T follicular helper cell (primary cell): ENCODE measurements around the gene PRKCE.
"Not testable (repeated sequence)": the region's sequence is repeated elsewhere in the genome, so short reads cannot be mapped to it uniquely, and the experiment has no call there.

Experiments used
- DNase-seq: peaks from one replicate; pipeline ENCODE4 v3.0.0-alpha.2; 2020; ENCODE audit warnings: low read depth

The PRKCE gene

GRCh38 chr2:46194856-46195255 is 543.4 kb downstream of the PRKCE start:
- no peak for DNase-seq

- DNase-seq = no peak
These were observed 544.3 kb downstream of the PRKCE start for GRCh38 chr2:46195819-46196218.

DNA sequence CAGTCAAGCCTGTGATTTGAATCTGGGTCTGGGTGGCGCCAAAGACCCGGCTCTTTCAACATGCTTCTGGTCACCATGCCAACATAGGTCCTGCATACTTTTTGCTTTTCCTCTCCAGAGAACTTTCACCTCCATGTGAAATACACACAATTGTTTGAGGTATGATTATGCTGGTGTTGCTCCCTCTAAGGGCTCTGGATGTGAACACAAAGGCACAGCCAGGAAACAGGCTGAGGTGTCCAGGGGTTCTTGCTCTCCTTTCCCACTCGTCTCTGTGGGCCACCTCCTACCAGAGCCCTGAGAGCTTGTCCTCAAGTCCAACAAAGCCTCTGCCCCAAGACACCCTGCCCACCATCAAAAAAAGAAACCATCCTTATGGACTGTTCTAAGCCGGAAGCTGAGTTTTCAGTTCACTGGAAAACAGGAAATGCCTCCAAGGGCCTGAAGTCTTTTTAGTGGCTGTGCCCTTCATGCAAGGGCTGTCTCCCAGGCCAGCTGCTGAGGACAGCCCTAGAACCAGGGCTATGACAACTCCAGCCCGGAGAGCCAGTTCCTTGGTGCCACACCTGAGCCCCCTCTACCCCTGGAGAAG is 545.5 kb downstream of the PRKCE start:
- no peak for DNase-seq

DNA sequence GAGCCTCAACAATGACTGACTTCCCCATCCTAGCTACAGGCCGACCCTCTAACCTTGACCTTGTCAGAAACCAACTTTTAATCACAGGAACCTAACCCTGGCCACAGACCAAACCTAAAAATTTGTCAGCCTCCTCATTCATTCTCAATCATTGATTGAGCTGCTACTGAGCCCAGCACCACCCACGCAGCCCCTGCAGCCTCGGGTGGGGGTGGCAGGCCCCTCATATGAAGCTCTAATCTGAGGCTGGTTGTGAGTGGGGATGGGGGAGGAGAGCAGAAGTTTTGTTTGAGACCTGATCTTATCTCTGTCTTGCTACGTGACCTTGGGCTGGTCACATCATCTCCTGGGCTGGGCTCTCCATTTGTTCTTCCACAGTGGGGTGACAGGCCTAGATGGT is 546.2 kb downstream of the PRKCE start:
- DNase-seq = no peak

DNA sequence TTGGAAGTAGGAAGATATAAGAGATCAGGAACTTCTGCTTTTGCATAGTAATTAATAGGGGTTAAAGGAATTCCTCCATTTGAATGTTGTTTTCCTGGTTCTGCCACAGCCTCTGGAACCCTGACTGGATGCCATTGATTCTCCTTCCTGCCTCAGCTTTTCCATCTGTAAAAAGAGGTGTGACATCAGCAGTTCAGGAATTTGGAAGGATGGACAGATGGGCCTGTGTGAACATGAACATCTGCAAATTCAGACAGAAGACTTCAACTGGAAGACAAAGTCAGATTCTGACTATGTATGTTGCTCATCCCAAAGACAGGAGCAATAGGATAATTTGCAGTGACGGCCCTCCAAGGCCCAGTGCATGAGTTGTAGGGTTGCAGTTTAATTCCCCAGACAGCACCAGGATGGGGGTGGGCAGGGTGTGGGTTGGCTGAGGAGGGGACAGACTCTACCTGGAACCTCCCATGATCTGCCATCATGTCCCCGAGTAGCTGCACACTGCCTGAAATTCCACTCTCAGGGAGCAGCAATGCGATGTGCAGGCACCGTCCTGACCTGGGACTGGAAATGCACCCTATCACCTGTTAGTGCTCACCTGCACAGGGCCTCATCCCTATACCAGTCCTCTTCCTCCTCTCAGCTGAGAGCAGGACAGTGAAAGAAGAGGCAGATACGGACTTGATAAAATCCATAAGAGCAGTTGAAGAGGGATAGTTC is 546.8 kb downstream of the PRKCE start:
- no peak for DNase-seq

DNA sequence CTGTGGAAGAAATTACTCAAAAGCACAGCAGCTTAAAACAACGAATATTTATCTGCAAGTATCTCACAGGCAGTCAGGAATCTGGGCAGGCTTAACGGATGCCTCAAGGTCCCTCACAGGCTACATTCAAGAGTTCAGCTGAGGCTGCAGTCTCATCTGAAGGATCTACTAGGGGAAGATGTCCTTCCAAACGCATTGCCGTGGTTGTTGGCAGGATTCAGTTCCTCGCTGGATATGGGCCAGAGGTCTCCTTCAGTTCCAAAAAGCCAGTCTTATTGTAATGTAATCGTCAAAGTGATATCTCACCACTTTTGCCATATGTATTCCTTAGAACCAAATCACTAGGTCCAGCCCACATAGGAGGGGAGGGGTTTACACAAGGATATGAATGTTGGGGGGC is 547.5 kb downstream of the PRKCE start:
- no peak for DNase-seq

- no peak for DNase-seq
These were observed 548.7 kb downstream of the PRKCE start for GRCh38 chr2:46200100-46200690.

DNA sequence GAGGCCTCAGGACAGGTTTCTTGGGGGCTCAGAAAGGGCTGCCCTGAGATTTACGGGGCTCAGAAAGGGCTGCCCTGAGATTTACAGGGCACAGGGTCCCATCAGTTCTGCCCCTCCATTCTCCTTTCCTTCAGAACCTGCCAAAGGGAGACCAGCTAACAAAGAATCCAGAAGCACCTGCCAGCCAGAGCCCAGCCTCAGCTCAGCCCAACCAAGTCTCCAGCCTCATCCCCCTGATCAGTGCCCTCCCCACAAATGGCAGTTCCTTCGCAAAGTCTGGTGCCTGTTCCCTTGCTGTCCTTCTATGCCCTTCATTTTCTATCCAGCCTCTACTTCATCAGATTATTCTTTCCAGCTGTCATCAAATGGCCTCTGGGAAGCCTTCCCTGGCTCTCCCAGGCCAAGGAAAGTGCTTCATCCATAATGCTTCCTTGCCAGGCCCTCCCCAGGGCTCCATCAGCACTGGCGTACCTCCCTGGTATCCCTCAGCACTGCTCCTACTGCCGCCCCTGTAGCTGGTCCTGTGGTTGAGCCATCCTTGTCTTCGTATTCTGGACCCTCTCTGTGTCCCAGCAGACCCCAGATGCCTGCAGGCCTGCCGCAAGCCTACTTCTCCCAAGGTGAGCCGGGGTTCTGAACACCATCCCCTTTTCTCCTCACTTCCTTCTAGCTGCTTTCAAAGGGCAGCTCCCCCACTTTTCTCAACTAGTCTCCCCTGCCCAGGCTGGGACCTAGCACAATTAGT is 549.6 kb downstream of the PRKCE start:
- no peak for DNase-seq

DNA sequence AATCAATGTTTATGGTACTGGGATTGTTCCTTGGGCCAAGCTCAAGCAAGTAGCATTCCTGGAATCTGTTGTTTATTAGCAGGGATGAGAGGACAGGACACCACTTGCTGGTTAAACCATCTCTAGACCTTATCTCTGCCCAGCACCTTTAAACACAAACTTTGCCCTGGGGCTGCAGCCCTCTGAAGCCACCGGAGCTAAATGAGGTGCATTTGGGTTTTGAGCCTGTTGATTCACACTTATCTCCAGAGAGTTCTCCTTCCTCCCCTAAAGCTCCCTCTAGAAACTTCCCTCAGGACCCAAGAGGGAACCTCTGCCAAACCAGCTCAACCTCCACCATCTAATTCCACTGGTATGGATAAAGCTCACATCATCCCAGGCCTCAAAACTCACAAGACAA is 551.0 kb downstream of the PRKCE start:
- DNase-seq = no peak

DNA sequence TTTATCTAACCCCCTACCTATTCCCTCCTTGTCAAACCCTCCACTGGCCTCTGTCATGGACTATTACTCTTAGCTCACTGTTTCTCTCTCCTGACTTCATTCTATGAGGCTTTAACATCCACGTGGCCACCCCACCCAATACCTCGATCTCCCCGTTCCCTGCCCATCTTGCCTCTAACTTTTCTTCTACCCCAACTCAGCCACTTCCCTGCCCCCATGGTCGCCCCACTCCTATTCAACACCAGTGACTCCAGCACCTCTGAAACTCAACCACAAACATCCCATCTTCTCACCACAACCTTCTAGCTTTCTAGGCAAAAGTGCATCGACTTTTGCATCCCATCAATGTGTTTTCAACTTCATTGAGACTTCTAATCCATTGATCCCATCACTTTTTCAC is 551.5 kb downstream of the PRKCE start:
- DNase-seq = no peak

DNA sequence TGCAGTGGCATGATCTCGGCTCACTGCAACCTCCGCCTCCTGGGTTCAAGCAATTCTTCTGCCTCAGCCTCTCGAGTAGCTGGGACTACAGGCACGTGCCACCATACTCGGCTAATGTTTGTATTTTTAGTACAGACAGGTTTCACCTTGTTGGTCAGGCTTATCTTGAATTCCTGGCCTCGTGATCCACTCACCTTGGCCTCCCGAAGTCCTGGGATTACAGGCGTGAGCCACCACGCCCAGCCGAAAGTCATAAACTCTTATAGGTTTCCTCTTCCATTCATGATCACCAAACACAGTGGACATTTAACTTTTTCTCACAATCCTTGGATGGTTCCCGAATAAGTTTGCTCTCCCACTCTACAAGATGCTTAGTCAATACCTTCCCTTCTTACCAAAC is 552.2 kb downstream of the PRKCE start:
- not testable (repeated sequence) for DNase-seq

DNA sequence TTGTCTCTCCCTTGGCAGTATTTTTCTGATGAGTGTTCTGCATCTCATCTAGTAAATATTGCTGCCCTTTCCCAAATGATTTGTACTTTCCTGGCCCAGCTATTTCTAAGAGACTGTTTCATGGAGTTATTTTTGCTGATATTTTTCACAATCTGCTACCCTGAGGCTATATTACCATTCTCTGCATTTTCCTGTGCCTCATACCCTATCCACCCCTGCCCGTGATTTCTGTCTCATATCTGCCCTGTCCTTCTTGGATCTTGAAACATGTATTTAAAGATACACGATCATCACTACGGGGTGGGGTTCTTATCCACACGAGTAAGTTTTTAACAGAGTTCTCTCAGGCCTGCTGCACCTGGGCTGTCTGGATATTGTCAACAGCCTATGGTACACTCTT is 556.1 kb downstream of the PRKCE start:
- no peak for DNase-seq

DNA sequence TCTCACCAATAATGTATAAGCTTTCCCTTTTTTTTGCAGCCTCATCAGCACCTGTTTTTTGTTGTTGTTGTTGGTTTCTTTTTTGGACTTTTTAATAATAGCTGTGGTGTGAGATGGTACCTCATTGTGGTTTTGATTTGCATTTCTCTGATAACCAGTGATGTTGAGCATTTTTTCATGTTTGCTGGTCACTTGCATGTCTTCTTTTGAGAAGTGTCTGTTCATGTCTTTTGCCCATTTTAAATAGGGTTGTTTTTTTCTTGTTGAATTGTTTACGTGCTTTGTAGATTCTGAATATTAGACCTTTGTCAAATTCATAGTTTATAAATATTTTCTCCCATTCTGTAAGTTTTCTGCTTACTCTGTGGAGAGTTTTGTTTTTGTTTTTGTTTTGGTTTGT is 557.3 kb downstream of the PRKCE start:
- DNase-seq = no peak

GRCh38 chr2:46210063-46210462 is 558.6 kb downstream of the PRKCE start:
- no peak for DNase-seq

- DNase-seq = no peak
These were observed 560.0 kb downstream of the PRKCE start for GRCh38 chr2:46211461-46211860.

DNA sequence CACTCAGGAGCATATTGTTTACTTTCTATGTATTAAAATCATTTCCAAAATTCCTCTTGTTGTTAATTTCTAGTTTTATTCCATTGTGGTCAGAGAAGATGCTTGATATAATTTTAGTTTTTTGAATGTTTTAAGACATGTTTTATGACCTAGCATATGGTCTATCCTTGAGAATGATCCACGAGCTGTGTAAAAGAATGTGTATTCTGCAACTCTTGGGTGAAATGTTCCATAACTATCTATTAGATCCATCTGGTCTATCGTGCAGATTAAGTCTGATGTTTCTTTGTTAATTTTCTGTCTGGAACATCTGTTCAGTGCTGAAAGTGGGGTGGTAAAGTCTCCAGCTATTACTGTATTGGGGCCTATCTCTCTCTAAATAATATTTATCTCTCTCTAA is 562.4 kb downstream of the PRKCE start:
- no peak for DNase-seq

- no peak for DNase-seq
These were observed 564.7 kb downstream of the PRKCE start for GRCh38 chr2:46216213-46216612.

GRCh38 chr2:46223514-46223913 is 572.0 kb downstream of the PRKCE start:
- DNase-seq = not testable (repeated sequence)

DNA sequence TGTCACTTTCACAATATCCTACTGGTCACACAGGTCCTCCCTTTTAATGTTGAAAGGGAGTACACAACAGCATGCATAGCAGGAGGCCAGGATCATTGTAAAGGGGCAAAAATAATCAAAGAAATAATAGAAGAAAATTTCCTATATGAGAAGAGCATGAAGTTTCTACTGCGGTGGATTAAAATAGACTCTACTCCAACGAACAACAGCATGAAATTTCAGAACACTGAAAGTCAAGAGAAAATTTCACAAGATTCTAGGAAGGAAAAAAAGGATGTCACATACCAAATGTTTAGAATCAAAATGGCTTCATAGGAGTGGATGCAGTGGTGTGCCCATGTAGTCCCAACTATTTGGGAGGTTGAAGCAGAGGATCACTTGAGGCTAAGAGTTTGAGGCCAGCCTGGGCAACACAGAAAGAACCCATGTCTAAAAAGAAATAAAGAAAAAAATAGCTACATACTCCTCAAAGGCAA is 573.7 kb downstream of the PRKCE start:
- no peak for DNase-seq

GRCh38 chr2:46225730-46226129 is 574.3 kb downstream of the PRKCE start:
- DNase-seq = no peak

- no peak for DNase-seq
These were observed 575.1 kb downstream of the PRKCE start for GRCh38 chr2:46226620-46227019.

GRCh38 chr2:46227022-46227421 is 575.5 kb downstream of the PRKCE start:
- no peak for DNase-seq
